CD14-positive monocyte (primary cell): ENCODE measurements around the gene CLUH. TPM values are rescaled to one million over a fixed set of nuclear protein-coding genes. Genes with fewer than 3 reads are reported as not detected.
A peak's percentile ranks its signal among the peaks of the same experiment; 100 is the strongest.

Experiments
- DNase-seq, 3 donors: peaks; one replicate each; pipeline ENCODE4 v3.0.0-alpha.2; 2011 to 2022
- H2AFZ ChIP-seq: 2 replicates; pipeline ENCODE4 v1.6.0; 2012; ENCODE audit warnings: mild to moderate bottlenecking, low read depth, low read length, inconsistent platforms; ENCODE audit not compliant: insufficient read depth, poor library complexity, severe bottlenecking
- H3K27ac ChIP-seq, 2 donors: 1 replicate in 1 of 2; 2 replicates in 1 of 2; pipeline ENCODE4 v1.5.1; 2012 to 2013; ENCODE audit warnings: low read length in 2 of 2, control low read depth in 1 of 2, inconsistent platforms in 1 of 2, low read depth in 1 of 2, mild to moderate bottlenecking in 1 of 2
- H3K27me3 ChIP-seq, 2 donors: one replicate each; pipeline versions ENCODE4 v1.6.0 to v1.6.1; 2011 to 2013; ENCODE audit warnings: low read length in 2 of 2; ENCODE audit not compliant: control insufficient read depth in 2 of 2, insufficient read depth in 2 of 2
- H3K36me3 ChIP-seq, 2 donors: replicated peaks in 1 of 2; 1 replicate in 1 of 2; 2 replicates in 1 of 2; pipeline versions ENCODE4 v1.5.1 to v1.6.1; 2012 to 2013; ENCODE audit warnings: low read length in 2 of 2, control low read depth in 1 of 2, inconsistent platforms in 1 of 2, mild to moderate bottlenecking in 1 of 2; ENCODE audit not compliant: insufficient read depth in 2 of 2, control insufficient read depth in 1 of 2
- H3K4me1 ChIP-seq, 2 donors: 1 replicate in 1 of 2; 2 replicates in 1 of 2; pipeline versions ENCODE4 v1.5.1 to v1.6.1; 2012 to 2013; ENCODE audit warnings: low read length in 2 of 2, control low read depth in 1 of 2, inconsistent platforms in 1 of 2, mild to moderate bottlenecking in 1 of 2, moderate library complexity in 1 of 2; ENCODE audit not compliant: insufficient read depth in 2 of 2, control insufficient read depth in 1 of 2
- H3K4me2 ChIP-seq: replicated peaks from 2 replicates; pipeline ENCODE3; 2012; ENCODE audit warnings: low read length, moderate library complexity, mild to moderate bottlenecking; ENCODE audit not compliant: poor library complexity, severe bottlenecking; ENCODE audit errors: extremely low read depth
- H3K4me3 ChIP-seq, 3 experiments: fragments of 200-600 bp in 1 of 3; sonication (generic) in 1 of 3; replicated peaks in 1 of 3; 1 replicate in 2 of 3; 2 replicates in 1 of 3; pipeline ENCODE4 v1.5.1; 2011 to 2013; ENCODE audit warnings: low read length in 3 of 3, mild to moderate bottlenecking in 3 of 3, control low read depth in 2 of 3, low read depth in 2 of 3, inconsistent platforms in 1 of 3, moderate library complexity in 1 of 3
- H3K79me2 ChIP-seq: 2 replicates; pipeline ENCODE4 v1.6.0; 2012; ENCODE audit warnings: mild to moderate bottlenecking, control low read depth, inconsistent platforms, low read length, moderate library complexity; ENCODE audit not compliant: insufficient read depth
- H3K9ac ChIP-seq: 2 replicates; pipeline ENCODE4 v1.6.0; 2017; ENCODE audit warnings: low read length, mild to moderate bottlenecking; ENCODE audit not compliant: insufficient read depth, poor library complexity, severe bottlenecking
- H3K9me3 ChIP-seq, 2 donors: replicated peaks in 1 of 2; 1 replicate in 1 of 2; 2 replicates in 1 of 2; pipeline versions ENCODE4 v1.5.1 to v1.6.1; 2012 to 2013; ENCODE audit warnings: low read length in 2 of 2, control low read depth in 1 of 2; ENCODE audit not compliant: control insufficient read depth in 1 of 2, insufficient read depth in 1 of 2
- H4K20me1 ChIP-seq: 2 replicates; pipeline ENCODE4 v1.6.0; 2012; ENCODE audit warnings: mild to moderate bottlenecking, low read length, control low read depth, moderate library complexity; ENCODE audit not compliant: insufficient read depth
- H3K27ac Mint-ChIP-seq, 7 donors: one replicate each; pipeline ENCODE4 v1.8.0; 2020; ENCODE audit warnings: mild to moderate bottlenecking in 7 of 7, mixed read lengths in 7 of 7, moderate library complexity in 6 of 7, inconsistent platforms in 2 of 7
- H3K27me3 Mint-ChIP-seq, 3 donors: one replicate each; pipeline ENCODE4 v1.8.0; 2021 to 2022; ENCODE audit warnings: low read depth in 3 of 3, mild to moderate bottlenecking in 3 of 3, mixed read lengths in 3 of 3, moderate library complexity in 3 of 3, inconsistent platforms in 1 of 3
- H3K36me3 Mint-ChIP-seq, 2 donors: one replicate each; pipeline ENCODE4 v1.8.0; 2020; ENCODE audit warnings: mixed read lengths in 2 of 2, inconsistent platforms in 1 of 2, mild to moderate bottlenecking in 1 of 2
- H3K4me1 Mint-ChIP-seq: one replicate; pipeline ENCODE4 v1.8.0; 2020; ENCODE audit warnings: mild to moderate bottlenecking, mixed read lengths
- H3K4me3 Mint-ChIP-seq, 2 donors: one replicate each; pipeline ENCODE4 v1.8.0; 2020; ENCODE audit warnings: mild to moderate bottlenecking in 2 of 2, mixed read lengths in 2 of 2, moderate library complexity in 1 of 2
- H3K9me3 Mint-ChIP-seq, 7 donors: one replicate each; pipeline ENCODE4 v1.8.0; 2020 to 2022; ENCODE audit warnings: mixed read lengths in 7 of 7, mild to moderate bottlenecking in 6 of 7, moderate library complexity in 6 of 7, inconsistent platforms in 2 of 7
- WGBS: methylation state at CpG from one replicate; pipeline ENCODE4 v1.1.5; 2013; ENCODE audit warnings: missing lambda C conversion rate; ENCODE audit not compliant: insufficient coverage; 5-methylcytosine and 5-hydroxymethylcytosine counted together
- intact Hi-C, 2 donors: fragments of 100-400 bp; cut with micrococcal nuclease; formaldehyde crosslinking; loops; one replicate each; pipeline versions ENCODE4 v1.15.0 to v1.15.1; 2023
- polyA plus RNA-seq, 3 donors: library from polyadenylated mRNA; depleted of rRNA in 1 of 3; unstranded in 2 of 3; stranded (reverse) in 1 of 3; fragments of 300-500 nt in 2 of 3; fragments of >200 nt in 1 of 3; fragmentation: Illumina TruSeq in 2 of 3; gene quantifications; 1 replicate in 2 of 3; 2 replicates in 1 of 3; pipeline ENCODE4 v1.2.3, GENCODE V29; 2012 to 2021
- small RNA-seq: library from RNA; depleted of rRNA; stranded (forward); fragments of <200 nt; gene quantifications from one replicate; pipeline ENCODE3, GENCODE V24; 2012; ENCODE audit warnings: low read depth; ENCODE audit not compliant: insufficient read length
- TF ChIP-seq, protein P1 (sequence below): fragments of 200-600 bp; IDR thresholded peaks from one replicate; pipeline ENCODE4 v1.8.0; 2022; ENCODE audit warnings: antibody characterized with exemption, mild to moderate bottlenecking

Gene CLUH
- polyA plus RNA-seq, 3 donors: 1.6 to 26.2 (median 4.2) TPM

DNA sequence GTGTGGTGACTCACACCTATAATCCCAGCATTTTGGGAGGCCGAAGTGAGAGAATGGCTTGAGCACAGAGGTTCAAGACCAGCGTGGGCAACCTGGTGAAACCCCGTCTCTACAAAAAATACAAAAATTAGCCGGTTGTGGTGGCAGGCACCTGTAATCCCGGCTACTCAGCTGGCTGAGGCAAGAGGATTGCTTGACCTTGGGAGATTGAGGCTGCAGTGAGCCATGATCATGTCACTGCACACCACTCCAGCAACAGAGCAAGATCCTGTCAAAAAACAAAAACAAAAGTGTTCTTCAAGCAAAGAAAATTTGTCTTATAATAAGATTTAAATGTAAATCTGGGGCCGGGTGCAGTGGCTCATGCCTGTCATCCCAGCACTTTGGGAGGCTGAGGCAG, 66.6 kb downstream of the CLUH start:
- H3K36me3 ChIP-seq: peaks cover 29 to 68% of the 10 kb centered on the region in 2 donors

More for the DNA sequence above, 66.6 kb downstream of the CLUH start:
- H3K4me1 ChIP-seq: no peaks in the 10 kb centered on the region
- no peak overlapping the region for H2AFZ ChIP-seq
- H3K79me2 ChIP-seq: peaks cover 84% of the 10 kb centered on the region
- peaks cover 83% of the 10 kb centered on the region for H4K20me1 ChIP-seq
- H3K27me3 ChIP-seq: no peaks in the 10 kb centered on the region
- H3K4me3 ChIP-seq: no peak overlapping the region
- H3K36me3 Mint-ChIP-seq: peaks cover 51 to 69% of the 10 kb centered on the region in 2 donors
- H3K9me3 Mint-ChIP-seq: no peaks in the 10 kb centered on the region
- no peaks in the 10 kb centered on the region for H3K9me3 ChIP-seq
- H3K27ac ChIP-seq: no peak overlapping the region
- intact Hi-C loops: no loop called here
- TF ChIP-seq, protein P1, sequence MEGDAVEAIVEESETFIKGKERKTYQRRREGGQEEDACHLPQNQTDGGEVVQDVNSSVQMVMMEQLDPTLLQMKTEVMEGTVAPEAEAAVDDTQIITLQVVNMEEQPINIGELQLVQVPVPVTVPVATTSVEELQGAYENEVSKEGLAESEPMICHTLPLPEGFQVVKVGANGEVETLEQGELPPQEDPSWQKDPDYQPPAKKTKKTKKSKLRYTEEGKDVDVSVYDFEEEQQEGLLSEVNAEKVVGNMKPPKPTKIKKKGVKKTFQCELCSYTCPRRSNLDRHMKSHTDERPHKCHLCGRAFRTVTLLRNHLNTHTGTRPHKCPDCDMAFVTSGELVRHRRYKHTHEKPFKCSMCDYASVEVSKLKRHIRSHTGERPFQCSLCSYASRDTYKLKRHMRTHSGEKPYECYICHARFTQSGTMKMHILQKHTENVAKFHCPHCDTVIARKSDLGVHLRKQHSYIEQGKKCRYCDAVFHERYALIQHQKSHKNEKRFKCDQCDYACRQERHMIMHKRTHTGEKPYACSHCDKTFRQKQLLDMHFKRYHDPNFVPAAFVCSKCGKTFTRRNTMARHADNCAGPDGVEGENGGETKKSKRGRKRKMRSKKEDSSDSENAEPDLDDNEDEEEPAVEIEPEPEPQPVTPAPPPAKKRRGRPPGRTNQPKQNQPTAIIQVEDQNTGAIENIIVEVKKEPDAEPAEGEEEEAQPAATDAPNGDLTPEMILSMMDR: no peak
- H3K27me3 Mint-ChIP-seq: peaks cover 0 to 4% (median 0%) of the 10 kb centered on the region in 3 donors
- H3K4me1 Mint-ChIP-seq: peaks cover 3% of the 10 kb centered on the region
- 100% methylated on average over 1 of the region's 6 CpGs for WGBS
- H3K9ac ChIP-seq: no peak overlapping the region
- no peak overlapping the region for H3K4me2 ChIP-seq
- H3K4me3 Mint-ChIP-seq: no peak overlapping the region
- no peak for DNase-seq
- peak overlapping the region in 3 of 7 donors; percentile 25 to 43 (median 43) for H3K27ac Mint-ChIP-seq

Small RNAs within 50 kb of the gene (small RNA-seq; reads per million reads assigned to genes)
- gene MIR1253 (not detected), gene MIR6776 (not detected), gene RN7SL608P (not detected), gene hsa-mir-1253 (not detected)

Other genes with a start within 250 kb of the CLUH start
- gene METTL16, start 199.9 kb downstream of the CLUH start, polyA plus RNA-seq: 1 to 10 TPM; 3.0 to 8.0 (median 4.7) TPM
- 10 to 100 TPM in 2 of 3 donors, 1 to 10 TPM in 1; 9.1 to 51.8 (median 17.1) TPM for gene PAFAH1B1, start 118.1 kb downstream of the CLUH start, polyA plus RNA-seq
- not detected for gene CCDC92B, start 37.9 kb upstream of the CLUH start, polyA plus RNA-seq
- gene RAP1GAP2, start 84.7 kb upstream of the CLUH start, polyA plus RNA-seq: 10 to 100 TPM in 1 of 3 donors, 1 to 10 TPM in 2; 1.5 to 48.4 (median 6.1) TPM